ENCODE results near the gene MISP3. TPM values are rescaled to one million over a fixed set of nuclear protein-coding genes. Genes with fewer than 3 reads are reported as not detected.
"Not testable (repeated sequence)": the region's sequence is repeated elsewhere in the genome, so short reads cannot be mapped to it uniquely, and the experiment has no call there.

The MISP3 gene
- total RNA-seq: 1 to 10 TPM in 7 of 8 experiments, under 1 TPM in 1; 0.51 to 7.6 (median 2.1) TPM

GRCh38 chr19:14072535-14073260 is at the start of gene MISP3:
MISP3 (plus strand) TSS chr19:14072786; CDS start chr19:14073310, 524 bp downstream.
- Histone ChIP-seq H3K4me1 (replicated peaks in 1 of 2) (peaks cover 7 to 16% of the 10 kb centered on the region in 2 donors), H3K4me3 (peak within 1 kb of the TSS; percentile 43 to 83 (median 76)), H3K27ac (peak within 1 kb of the TSS in 1 of 2 donors; percentile 3)
- in situ Hi-C loops (cut with MboI; ENCODE audit: low pct_unique_long_range_greater_than_20kb in 2 of 9, low sequenced_read_pairs in 9 of 9, unreplicated experiment in 9 of 9): loop anchor here in 8 of 9 experiments (10.0 to 25.0 kb wide), 3 partner anchors 185 to 485 kb away; partner anchors contain the start of gene NANOS3 (in 8 of the 8)
- WGBS, 10 experiments: 0 to 3% (median 0%) methylated on average over 1 to 7 of the region's 51 CpGs; no CpG with 5 or more reads in 5 of the 10 experiments
- peak; percentile 2 to 34 (median 16) for ATAC-seq (replicated peaks in 6 of 8)

- in situ Hi-C loops (cut with MboI; ENCODE audit: low pct_unique_long_range_greater_than_20kb in 2 of 9, low sequenced_read_pairs in 9 of 9, unreplicated experiment in 9 of 9): no loop called here
- Histone ChIP-seq H3K4me3 (no peak overlapping the region), H3K4me1 (replicated peaks in 1 of 2) (no peaks in the 10 kb centered on the region), H3K27ac (no peak overlapping the region)
- 28 to 71% (median 56%) methylated on average over 3 to 7 of the region's 9 CpGs; no CpG with 5 or more reads in 3 of the 10 experiments for whole genome bisulfite sequencing, 10 experiments
- peak in 3 of 8 experiments; percentile 27 to 85 (median 75) for ATAC-seq (replicated peaks in 6 of 8)
These were observed 49.0 kb upstream of the MISP3 start for GRCh38 chr19:14023404-14024235.

GRCh38 chr19:14026652-14027192 is 45.9 kb upstream of the MISP3 start:
- H3K4me1 ChIP-seq (replicated peaks in 1 of 2); in situ Hi-C loops (cut with MboI; ENCODE audit: low pct_unique_long_range_greater_than_20kb in 2 of 9, low sequenced_read_pairs in 9 of 9, unreplicated experiment in 9 of 9); H3K27ac ChIP-seq; ATAC-seq (replicated peaks in 6 of 8); H3K4me3 ChIP-seq: not testable (repeated sequence)
- 43 to 100% (median 80%) methylated on average over 1 to 4 of the region's 5 CpGs; no CpG with 5 or more reads in 3 of the 10 experiments for WGBS, 10 experiments

DNA sequence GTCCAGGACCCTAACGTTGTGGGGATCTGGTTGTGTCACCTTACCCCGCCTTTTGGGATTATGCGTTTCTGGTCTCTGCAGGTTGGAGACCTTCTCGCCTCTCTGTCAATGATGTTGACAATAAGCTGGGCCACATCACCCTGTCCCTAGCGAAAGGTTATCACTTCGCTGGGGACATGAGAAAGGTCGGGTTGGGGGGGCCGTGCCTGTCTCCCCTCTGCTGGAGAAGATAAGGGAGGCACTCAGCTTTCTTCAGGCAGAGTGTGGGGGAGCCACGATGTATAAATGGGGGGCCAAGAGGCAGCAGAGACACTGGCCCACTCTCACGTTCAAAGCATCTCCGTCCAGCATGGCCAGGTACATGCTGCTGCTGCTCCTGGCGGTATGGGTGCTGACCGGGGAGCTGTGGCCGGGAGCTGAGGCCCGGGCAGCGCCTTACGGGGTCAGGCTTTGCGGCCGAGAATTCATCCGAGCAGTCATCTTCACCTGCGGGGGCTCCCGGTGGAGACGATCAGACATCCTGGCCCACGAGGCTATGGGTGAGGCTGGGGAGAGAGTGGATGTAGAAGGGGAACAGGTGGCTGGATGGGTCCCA is 44.6 kb upstream of the MISP3 start, which contains the start of gene RLN3:
TSS of gene RLN3 (plus strand) at position 293 of the 595 bp plus-strand sequence. CDS start at position 350, 57 bp downstream.
- Histone ChIP-seq H3K4me3 (no peak within 1 kb of the TSS), H3K4me1 (replicated peaks in 1 of 2) (no peaks in the 10 kb centered on the region), H3K27ac (no peak within 1 kb of the TSS)
- no peak for ATAC-seq (replicated peaks in 6 of 8)
- 65 to 100% (median 74%) methylated on average over 1 to 9 of the region's 24 CpGs; no CpG with 5 or more reads in 4 of the 10 experiments for WGBS, 10 experiments
- in situ Hi-C loops (cut with MboI; ENCODE audit: low pct_unique_long_range_greater_than_20kb in 2 of 9, low sequenced_read_pairs in 9 of 9, unreplicated experiment in 9 of 9): no loop called here

DNA sequence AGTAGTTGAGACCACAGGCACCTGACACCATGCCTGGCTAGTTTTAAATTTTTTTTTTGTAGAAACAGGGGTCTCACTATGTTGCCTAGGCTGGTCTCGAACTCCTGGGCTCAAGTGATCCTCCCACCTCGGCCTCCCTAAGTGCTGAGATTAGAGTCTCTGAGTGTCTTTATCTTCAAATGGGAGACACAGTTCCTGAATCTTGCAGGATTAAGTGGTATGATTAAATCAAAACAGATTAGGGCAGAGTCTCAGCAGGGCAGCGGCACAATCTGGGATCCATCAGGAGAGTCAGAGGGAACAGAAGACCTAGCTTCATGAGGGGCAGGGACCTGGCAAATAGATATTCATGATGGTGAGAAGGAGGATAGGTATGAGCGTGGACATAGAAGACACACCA is 43.7 kb upstream of the MISP3 start:
- no peak for ATAC-seq (replicated peaks in 6 of 8)
- WGBS, 10 experiments: 0 to 91% (median 66%) methylated on average over 1 to 3 of the region's 4 CpGs; no CpG with 5 or more reads in 2 of the 10 experiments
- in situ Hi-C loops (cut with MboI; ENCODE audit: low pct_unique_long_range_greater_than_20kb in 2 of 9, low sequenced_read_pairs in 9 of 9, unreplicated experiment in 9 of 9): no loop called here

GRCh38 chr19:14030997-14031718 is 41.4 kb upstream of the MISP3 start:
- Histone ChIP-seq H3K4me1 (replicated peaks in 1 of 2) (no peaks in the 10 kb centered on the region), H3K4me3 (peak overlapping the region; percentile 44 to 57 (median 47)), H3K27ac (no peak overlapping the region)
- in situ Hi-C loops (cut with MboI; ENCODE audit: low pct_unique_long_range_greater_than_20kb in 2 of 9, low sequenced_read_pairs in 9 of 9, unreplicated experiment in 9 of 9): no loop called here
- WGBS, 10 experiments: 20 to 100% (median 53%) methylated on average over 1 to 2 of the region's 20 CpGs; no CpG with 5 or more reads in 7 of the 10 experiments
- no peak for ATAC-seq (replicated peaks in 6 of 8)

More for the DNA sequence above, 43.7 kb upstream of the MISP3 start:
- Histone ChIP-seq H3K4me3 (no peak overlapping the region), H3K4me1 (replicated peaks in 1 of 2) (no peaks in the 10 kb centered on the region), H3K27ac (no peak overlapping the region)

GRCh38 chr19:14031719-14032480 is 40.7 kb upstream of the MISP3 start, which contains the start of gene IL27RA:
IL27RA (plus strand) TSS chr19:14031762; CDS start chr19:14031873, 111 bp downstream.
- Histone ChIP-seq H3K4me1 (replicated peaks in 1 of 2) (no peaks in the 10 kb centered on the region), H3K27ac (no peak within 1 kb of the TSS), H3K4me3 (peak within 1 kb of the TSS; percentile 44 to 57 (median 47))
- ATAC-seq (replicated peaks in 6 of 8): peak; percentile 84 to 91 (median 87)
- 0 to 20% (median 0%) methylated on average over 1 to 16 of the region's 63 CpGs; no CpG with 5 or more reads in 6 of the 10 experiments for WGBS, 10 experiments
- in situ Hi-C loops (cut with MboI; ENCODE audit: low pct_unique_long_range_greater_than_20kb in 2 of 9, low sequenced_read_pairs in 9 of 9, unreplicated experiment in 9 of 9): no loop called here

DNA sequence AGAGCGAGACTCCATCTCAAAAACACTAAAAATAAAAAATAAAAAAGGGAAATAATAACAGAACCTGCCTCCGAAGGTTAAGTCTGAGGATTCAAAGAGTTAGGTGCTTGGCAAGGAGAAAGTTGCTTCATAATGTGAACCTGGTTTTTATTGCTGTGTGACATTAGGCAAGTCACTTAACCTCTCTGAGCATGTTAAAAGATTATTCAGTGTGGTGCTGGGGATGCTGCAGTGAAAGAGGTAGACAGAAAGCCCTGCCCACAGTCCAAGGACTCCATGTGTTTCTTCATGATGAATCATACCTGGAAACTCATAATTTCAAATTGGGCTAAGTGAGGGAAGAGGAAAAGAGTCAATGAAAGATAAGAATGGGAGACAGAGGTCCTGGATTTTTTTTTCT is 38.6 kb upstream of the MISP3 start:
- in situ Hi-C loops (cut with MboI; ENCODE audit: low pct_unique_long_range_greater_than_20kb in 2 of 9, low sequenced_read_pairs in 9 of 9, unreplicated experiment in 9 of 9): no loop called here
- Histone ChIP-seq H3K4me3 (no peak overlapping the region), H3K27ac (no peak overlapping the region), H3K4me1 (replicated peaks in 1 of 2) (no peaks in the 10 kb centered on the region)
- ATAC-seq (replicated peaks in 6 of 8): no peak
- 71 to 100% (median 89%) methylated on average over 1 to 2 of the region's 2 CpGs; no CpG with 5 or more reads in 2 of the 10 experiments for WGBS, 10 experiments

DNA sequence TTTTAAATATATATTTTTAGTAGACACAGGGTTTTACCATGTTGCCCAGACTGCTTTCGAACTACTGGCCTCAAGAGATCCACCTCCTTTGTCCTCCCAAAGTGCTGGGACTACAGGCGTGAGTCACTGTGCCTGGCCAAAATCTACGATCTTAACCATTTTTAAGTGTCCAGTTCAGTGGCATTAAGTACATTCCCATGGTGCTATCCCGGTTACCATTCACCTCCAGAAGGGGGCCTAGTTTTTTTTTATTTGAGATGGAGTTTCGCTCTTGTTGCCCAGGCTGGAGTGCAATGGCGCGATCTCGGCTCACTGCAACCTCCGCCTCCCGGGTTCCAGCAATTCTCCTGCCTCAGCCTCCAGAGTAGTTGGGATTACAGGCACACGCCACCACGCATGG is 37.4 kb upstream of the MISP3 start:
- WGBS, 10 experiments: 62 to 90% (median 84%) methylated on average over 2 to 11 of the region's 12 CpGs; no CpG with 5 or more reads in 5 of the 10 experiments
- H3K27ac ChIP-seq; H3K4me3 ChIP-seq; H3K4me1 ChIP-seq (replicated peaks in 1 of 2); in situ Hi-C loops (cut with MboI; ENCODE audit: low pct_unique_long_range_greater_than_20kb in 2 of 9, low sequenced_read_pairs in 9 of 9, unreplicated experiment in 9 of 9); ATAC-seq (replicated peaks in 6 of 8): not testable (repeated sequence)

- in situ Hi-C loops (cut with MboI; ENCODE audit: low pct_unique_long_range_greater_than_20kb in 2 of 9, low sequenced_read_pairs in 9 of 9, unreplicated experiment in 9 of 9): no loop called here
- no peak overlapping the region for H3K27ac ChIP-seq
- 20 to 100% (median 83%) methylated on average over 1 to 7 of the region's 7 CpGs for WGBS, 10 experiments
These were observed 36.9 kb upstream of the MISP3 start for GRCh38 chr19:14035706-14036105.

GRCh38 chr19:14039181-14039580 is 33.4 kb upstream of the MISP3 start:
- Histone ChIP-seq H3K4me3 (no peak overlapping the region), H3K27ac (no peak overlapping the region), H3K4me1 (replicated peaks in 1 of 2) (no peaks in the 10 kb centered on the region)
- in situ Hi-C loops (cut with MboI; ENCODE audit: low pct_unique_long_range_greater_than_20kb in 2 of 9, low sequenced_read_pairs in 9 of 9, unreplicated experiment in 9 of 9): no loop called here
- ATAC-seq (replicated peaks in 6 of 8): no peak
- 60 to 100% (median 80%) methylated on average over 1 of the region's 7 CpGs; no CpG with 5 or more reads in 6 of the 10 experiments for WGBS, 10 experiments

More at GRCh38 chr19:14035706-14036105, 36.9 kb upstream of the MISP3 start:
- Histone ChIP-seq H3K4me1 (replicated peaks in 1 of 2) (no peaks in the 10 kb centered on the region), H3K4me3 (no peak overlapping the region)
- ATAC-seq (replicated peaks in 6 of 8): no peak
